ENCODE measurements around the gene ERRFI1.
"Not testable (repeated sequence)": the region's sequence is repeated elsewhere in the genome, so short reads cannot be mapped to it uniquely, and the experiment has no call there.

ERRFI1 gene

DNA sequence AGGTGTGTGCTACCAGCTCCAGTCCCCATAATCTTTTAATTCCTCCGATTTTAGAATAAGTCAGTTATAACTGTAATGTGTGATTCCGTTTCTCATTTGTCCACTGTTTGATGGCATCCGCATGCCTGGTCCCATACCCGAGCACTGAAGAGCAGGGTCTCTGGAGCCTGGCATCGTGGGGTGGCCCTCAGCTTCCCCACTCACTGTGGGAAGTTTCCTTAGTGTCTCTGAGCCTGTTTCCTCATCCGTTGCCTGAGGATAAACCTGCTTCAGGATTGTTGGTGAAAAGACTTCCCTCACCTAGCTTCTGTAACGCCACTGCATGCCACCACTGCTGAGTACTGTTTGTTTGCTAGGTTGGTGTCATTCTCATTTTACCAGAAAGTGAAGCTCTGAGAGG, 45.1 kb downstream of the ERRFI1 start:
- H3K36me3 ChIP-seq (ENCODE audit: insufficient read depth, low read length) = peaks cover 65% of the 10 kb centered on the region
- H3K4me3 ChIP-seq (ENCODE audit: low read length) = no peak overlapping the region
- no peak overlapping the region for H2AFZ ChIP-seq (ENCODE audit: low read depth, low read length)
- H3K27me3 ChIP-seq (ENCODE audit: insufficient read depth, low read length) = no peaks in the 10 kb centered on the region
- H3K4me1 ChIP-seq (ENCODE audit: insufficient read depth, low read length) = peaks cover 4% of the 10 kb centered on the region
- H3K9me3 ChIP-seq (ENCODE audit: low read length) = no peaks in the 10 kb centered on the region

DNA sequence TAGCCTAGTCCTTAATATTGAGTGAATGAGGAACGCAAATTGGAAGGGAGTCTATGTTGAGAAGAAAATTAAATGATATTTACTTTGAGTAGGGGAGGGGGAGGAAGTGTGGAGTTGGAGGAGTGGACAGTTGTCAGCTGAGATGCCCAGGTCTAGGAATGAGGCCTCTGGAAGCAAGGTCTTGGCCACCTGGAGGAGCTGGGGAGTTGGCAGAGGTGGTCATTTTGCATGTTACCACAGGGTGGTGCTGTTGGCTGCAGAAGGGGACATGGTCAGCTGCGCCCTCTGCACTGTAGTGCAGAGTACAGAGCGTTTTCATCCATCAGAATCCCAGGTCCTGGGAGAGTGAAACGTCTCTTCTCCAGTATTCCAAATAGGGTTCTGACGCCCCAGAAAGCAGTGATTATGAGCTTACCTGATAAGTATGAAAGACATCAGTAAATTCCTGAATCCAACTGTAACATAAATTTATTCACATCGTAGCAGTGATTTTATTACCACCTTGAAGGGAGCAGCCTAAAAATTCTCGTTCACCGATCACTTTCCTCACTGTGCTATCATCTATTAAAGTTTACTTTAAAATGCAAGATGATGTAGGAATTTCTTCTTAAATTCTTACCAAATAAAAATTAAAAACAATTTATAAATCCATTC, 50.8 kb downstream of the ERRFI1 start:
- no peaks in the 10 kb centered on the region for H3K4me1 ChIP-seq (ENCODE audit: insufficient read depth, low read length)
- no peak overlapping the region for H3K4me3 ChIP-seq (ENCODE audit: low read length)
- H3K36me3 ChIP-seq (ENCODE audit: insufficient read depth, low read length) = peaks cover 56% of the 10 kb centered on the region
- no peaks in the 10 kb centered on the region for H3K27me3 ChIP-seq (ENCODE audit: insufficient read depth, low read length)
- no peaks in the 10 kb centered on the region for H3K9me3 ChIP-seq (ENCODE audit: low read length)
- no peak overlapping the region for H2AFZ ChIP-seq (ENCODE audit: low read depth, low read length)

DNA sequence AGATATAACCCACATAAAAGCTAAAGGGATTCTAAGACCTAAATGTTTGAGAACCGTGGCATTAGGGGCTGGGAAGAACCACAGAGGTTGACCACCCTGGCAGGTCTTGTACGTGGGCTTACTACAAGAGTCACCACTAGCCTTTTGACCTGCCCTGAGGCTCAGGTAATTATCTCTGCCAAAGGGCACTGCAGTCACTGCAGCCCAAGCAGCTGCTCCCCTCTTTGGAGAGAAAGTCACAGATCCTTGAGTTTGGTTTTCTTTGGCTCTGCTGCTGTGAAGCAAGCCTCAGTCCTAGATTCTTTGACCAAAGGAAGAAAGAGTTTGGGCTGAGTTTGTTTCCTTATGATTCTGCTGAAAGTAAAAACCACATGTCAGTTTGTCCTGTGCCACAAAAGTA, 53.0 kb downstream of the ERRFI1 start:
- Histone ChIP-seq H3K4me3 (ENCODE audit: low read length) (no peak overlapping the region), H2AFZ (ENCODE audit: low read depth, low read length) (no peak overlapping the region), H3K4me1 (ENCODE audit: insufficient read depth, low read length) (no peaks in the 10 kb centered on the region), H3K27me3 (ENCODE audit: insufficient read depth, low read length) (no peaks in the 10 kb centered on the region), H3K9me3 (ENCODE audit: low read length) (no peaks in the 10 kb centered on the region), H3K36me3 (ENCODE audit: insufficient read depth, low read length) (peaks cover 55% of the 10 kb centered on the region)

DNA sequence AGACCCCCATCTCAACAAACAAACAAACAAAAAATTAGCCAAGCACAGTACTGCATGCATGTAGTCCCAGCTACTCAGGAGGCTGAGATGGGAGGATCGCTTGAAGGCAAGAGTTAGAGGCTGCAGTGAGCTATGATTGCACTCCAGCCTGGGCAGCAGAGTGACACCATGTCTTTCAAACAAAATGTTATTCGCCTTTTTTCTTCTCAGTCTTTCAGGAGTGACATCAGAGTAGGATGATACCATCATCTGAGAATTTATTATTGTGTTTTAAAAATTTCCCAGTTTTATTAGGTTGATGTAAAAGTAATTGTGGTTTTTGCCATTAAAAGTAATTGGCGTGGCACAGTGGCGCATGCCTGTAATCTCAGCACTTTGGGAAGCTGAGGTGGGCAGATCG, 53.8 kb downstream of the ERRFI1 start:
- Histone ChIP-seq H3K36me3 (ENCODE audit: insufficient read depth, low read length) (peaks cover 58% of the 10 kb centered on the region), H3K27me3 (ENCODE audit: insufficient read depth, low read length) (no peaks in the 10 kb centered on the region), H2AFZ (ENCODE audit: low read depth, low read length) (no peak overlapping the region), H3K4me1 (ENCODE audit: insufficient read depth, low read length) (no peaks in the 10 kb centered on the region), H3K9me3 (ENCODE audit: low read length) (no peaks in the 10 kb centered on the region), H3K4me3 (ENCODE audit: low read length) (no peak overlapping the region)

DNA sequence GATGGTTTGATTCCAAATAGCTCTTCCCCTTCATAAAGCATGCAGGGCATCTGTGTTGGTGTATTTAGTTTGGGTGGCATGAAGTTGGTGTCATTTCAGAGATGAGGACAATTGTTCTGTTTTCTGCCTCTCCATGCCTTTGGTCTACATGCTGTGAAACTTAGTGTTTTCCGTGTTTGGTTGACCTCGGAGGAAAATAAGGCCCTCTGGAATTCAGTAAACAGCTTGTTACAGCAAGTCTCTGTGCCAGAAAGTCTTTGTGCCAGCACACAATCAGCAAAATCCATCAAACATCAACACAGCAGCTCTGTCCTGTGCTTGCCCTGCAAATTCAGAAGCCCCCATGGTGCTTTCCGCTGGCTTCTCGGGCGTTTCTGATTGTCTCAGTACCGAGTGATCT, 55.1 kb downstream of the ERRFI1 start:
- Histone ChIP-seq H3K9me3 (ENCODE audit: low read length) (no peaks in the 10 kb centered on the region), H3K36me3 (ENCODE audit: insufficient read depth, low read length) (peaks cover 62% of the 10 kb centered on the region), H3K4me1 (ENCODE audit: insufficient read depth, low read length) (no peaks in the 10 kb centered on the region), H3K27me3 (ENCODE audit: insufficient read depth, low read length) (no peaks in the 10 kb centered on the region), H2AFZ (ENCODE audit: low read depth, low read length) (no peak overlapping the region), H3K4me3 (ENCODE audit: low read length) (no peak overlapping the region)

DNA sequence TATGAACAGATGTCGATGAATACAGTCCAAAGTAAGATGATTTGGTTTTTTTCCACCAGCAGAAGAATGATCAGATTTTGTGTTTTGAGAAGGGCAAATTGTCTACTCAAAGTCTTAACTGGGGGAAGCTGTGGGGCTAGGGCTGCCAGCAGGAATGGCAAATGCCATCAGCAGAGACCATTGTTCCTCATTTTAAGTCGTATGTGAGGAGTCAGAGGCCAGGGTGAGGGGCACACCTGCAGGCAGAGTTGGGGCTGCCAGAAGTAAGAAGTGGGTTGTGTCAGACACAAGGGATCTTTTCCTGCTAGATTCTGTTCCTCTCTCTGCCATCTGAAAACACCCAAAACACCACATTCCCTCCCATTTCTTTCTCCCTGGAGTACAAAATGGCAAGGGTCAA, 55.9 kb downstream of the ERRFI1 start:
- no peaks in the 10 kb centered on the region for H3K4me1 ChIP-seq (ENCODE audit: insufficient read depth, low read length)
- H3K4me3 ChIP-seq (ENCODE audit: low read length) = no peak overlapping the region
- H2AFZ ChIP-seq (ENCODE audit: low read depth, low read length) = no peak overlapping the region
- H3K36me3 ChIP-seq (ENCODE audit: insufficient read depth, low read length) = peaks cover 67% of the 10 kb centered on the region
- H3K27me3 ChIP-seq (ENCODE audit: insufficient read depth, low read length) = no peaks in the 10 kb centered on the region
- no peaks in the 10 kb centered on the region for H3K9me3 ChIP-seq (ENCODE audit: low read length)

DNA sequence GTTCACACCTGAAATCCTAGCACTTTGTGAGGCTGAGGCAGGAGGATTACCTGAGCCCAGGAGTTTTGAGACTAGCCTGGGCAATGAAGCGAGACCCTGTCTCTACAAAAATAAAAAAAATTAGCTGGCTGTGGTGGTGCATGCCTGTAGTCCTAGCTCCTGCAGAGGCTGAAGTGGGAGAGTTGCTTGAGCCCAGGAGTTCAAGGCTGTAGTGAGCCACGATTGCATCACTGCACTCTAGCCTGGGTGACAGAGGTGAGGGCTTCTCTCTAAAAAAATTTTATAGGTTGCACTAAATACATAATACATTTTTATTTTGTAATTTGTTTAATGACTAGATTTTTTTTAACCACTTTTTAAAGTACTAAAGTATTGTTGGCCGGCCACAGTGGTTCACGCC, 58.5 kb downstream of the ERRFI1 start:
- Histone ChIP-seq H3K36me3 (ENCODE audit: insufficient read depth, low read length) (peaks cover 76% of the 10 kb centered on the region), H3K9me3 (ENCODE audit: low read length) (no peaks in the 10 kb centered on the region), H3K27me3 (ENCODE audit: insufficient read depth, low read length) (no peaks in the 10 kb centered on the region)

DNA sequence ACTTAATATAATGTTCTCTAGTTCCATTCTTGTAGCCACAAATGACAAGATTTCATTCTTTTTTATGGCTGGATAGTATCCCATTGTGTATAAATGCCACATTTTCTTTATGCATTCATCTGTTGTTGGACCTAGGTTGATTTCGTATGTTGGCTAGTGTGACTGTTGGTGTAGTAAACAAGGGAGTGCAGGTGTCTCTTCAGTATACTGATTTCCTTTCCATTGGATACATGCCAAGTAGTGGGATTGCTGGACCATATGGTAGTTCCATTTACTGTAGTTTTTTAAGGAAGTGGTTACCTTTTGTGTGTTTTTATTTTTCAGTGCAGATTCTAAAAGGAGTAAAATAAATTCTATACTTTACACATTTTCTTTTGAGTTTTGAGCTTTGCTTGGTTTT, 58.9 kb downstream of the ERRFI1 start:
- H2AFZ ChIP-seq (ENCODE audit: low read depth, low read length) = no peak overlapping the region
- H3K27me3 ChIP-seq (ENCODE audit: insufficient read depth, low read length) = no peaks in the 10 kb centered on the region
- H3K4me1 ChIP-seq (ENCODE audit: insufficient read depth, low read length) = peaks cover 9% of the 10 kb centered on the region
- H3K9me3 ChIP-seq (ENCODE audit: low read length) = no peaks in the 10 kb centered on the region
- peaks cover 74% of the 10 kb centered on the region for H3K36me3 ChIP-seq (ENCODE audit: insufficient read depth, low read length)
- H3K4me3 ChIP-seq (ENCODE audit: low read length) = no peak overlapping the region

More for the DNA sequence above, 58.5 kb downstream of the ERRFI1 start:
- H2AFZ ChIP-seq (ENCODE audit: low read depth, low read length) = no peak overlapping the region
- no peak overlapping the region for H3K4me3 ChIP-seq (ENCODE audit: low read length)
- H3K4me1 ChIP-seq (ENCODE audit: insufficient read depth, low read length) = peaks cover 5% of the 10 kb centered on the region

DNA sequence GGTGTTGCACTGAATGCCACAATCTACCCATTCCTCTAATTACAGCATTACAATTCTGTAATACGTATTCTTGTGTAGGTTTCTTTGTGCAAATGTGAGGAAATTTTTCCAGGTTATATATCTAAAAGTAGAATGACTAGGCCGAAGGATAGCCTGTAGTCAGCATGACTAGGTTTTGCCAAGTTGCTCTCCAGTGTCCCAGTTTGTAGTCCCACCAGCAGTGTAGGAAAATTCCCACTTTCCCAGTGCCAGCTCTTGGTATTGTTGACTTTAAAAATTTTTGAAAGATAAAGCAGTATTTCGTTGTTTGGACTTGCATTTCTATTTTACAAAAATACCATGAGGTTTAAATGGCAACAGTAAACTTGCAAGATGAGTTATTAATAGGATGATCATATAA, 61.6 kb downstream of the ERRFI1 start:
- no peak overlapping the region for H3K4me3 ChIP-seq (ENCODE audit: low read length)
- peaks cover 51% of the 10 kb centered on the region for H3K36me3 ChIP-seq (ENCODE audit: insufficient read depth, low read length)
- H2AFZ ChIP-seq (ENCODE audit: low read depth, low read length) = no peak overlapping the region
- peaks cover 15% of the 10 kb centered on the region for H3K4me1 ChIP-seq (ENCODE audit: insufficient read depth, low read length)
- no peaks in the 10 kb centered on the region for H3K27me3 ChIP-seq (ENCODE audit: insufficient read depth, low read length)
- no peaks in the 10 kb centered on the region for H3K9me3 ChIP-seq (ENCODE audit: low read length)

DNA sequence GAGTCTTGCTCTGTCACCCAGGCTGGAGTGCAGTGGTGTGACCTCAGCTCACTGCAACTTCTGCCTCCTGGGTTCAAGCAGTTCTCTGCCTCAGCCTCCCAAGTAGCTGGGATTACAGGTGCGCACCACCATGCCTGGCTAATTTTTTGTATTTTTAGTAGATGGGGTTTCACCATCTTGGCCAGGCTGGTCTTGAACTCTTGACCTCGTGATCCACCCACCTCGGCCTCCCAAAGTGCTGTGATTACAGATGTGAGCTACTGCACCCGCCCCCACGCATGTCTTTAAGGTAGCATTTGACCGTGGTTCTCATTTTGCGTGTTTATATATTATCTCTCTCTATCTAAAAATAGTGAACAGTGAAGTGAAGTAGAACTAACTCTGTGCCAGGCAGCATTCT, 62.3 kb downstream of the ERRFI1 start:
- not testable (repeated sequence) for H3K9me3 ChIP-seq (ENCODE audit: low read length); H3K4me3 ChIP-seq (ENCODE audit: low read length); H3K27me3 ChIP-seq (ENCODE audit: insufficient read depth, low read length); H2AFZ ChIP-seq (ENCODE audit: low read depth, low read length)
- Histone ChIP-seq H3K4me1 (ENCODE audit: insufficient read depth, low read length) (peaks cover 15% of the 10 kb centered on the region), H3K36me3 (ENCODE audit: insufficient read depth, low read length) (peaks cover 46% of the 10 kb centered on the region)

DNA sequence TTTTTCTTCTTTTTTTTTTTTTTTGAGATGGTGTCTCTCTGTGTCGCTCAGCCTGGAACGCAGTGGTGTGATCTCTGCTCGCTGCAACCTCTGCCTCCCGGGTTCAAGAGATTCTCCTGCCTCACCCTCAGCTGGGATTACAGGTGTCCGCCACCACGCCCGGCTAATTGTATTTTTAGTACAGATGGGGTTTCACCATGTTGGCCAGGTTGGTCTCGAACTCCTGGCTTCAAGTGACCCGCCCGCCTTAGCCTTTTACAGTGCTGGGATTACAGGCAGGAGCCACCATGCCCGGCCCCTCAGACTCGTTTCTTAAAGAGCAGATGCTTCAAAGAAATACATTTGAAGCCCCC, 62.8 kb downstream of the ERRFI1 start:
- H3K36me3 ChIP-seq (ENCODE audit: insufficient read depth, low read length) = peaks cover 42% of the 10 kb centered on the region

DNA sequence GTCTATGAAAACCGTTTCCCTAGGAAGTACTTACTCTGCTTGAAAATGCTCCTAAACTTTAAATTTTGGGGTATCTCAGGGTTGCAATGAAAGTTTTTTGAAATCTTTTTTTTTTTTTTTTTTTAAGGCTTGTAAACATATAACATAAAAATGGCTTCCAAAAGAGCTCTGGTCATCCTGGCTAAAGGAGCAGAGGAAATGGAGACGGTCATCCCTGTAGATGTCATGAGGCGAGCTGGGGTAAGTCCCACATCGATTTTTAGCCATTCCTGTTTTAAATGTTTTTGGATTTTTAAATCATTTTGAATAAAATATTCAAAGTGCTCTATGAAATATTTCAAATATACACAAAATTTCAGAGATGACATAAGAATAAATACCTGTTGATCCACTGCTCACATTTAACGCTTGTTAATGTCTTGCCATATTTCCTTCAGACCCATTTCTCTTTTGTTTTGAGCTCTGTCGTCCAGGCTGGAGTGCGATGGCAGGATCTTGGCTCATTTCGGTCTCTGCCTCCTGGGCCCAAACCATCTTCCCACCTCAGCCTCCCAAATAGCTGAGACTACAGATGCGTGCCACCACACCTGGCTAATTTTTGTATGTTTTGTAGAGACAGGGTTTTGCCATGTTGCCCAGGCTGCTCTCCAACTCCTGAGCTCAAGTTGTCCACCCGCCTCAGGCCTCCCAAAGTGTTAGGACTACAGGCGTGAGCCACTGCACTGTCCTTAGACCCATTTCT, 63.3 kb downstream of the ERRFI1 start:
- Histone ChIP-seq H3K4me1 (ENCODE audit: insufficient read depth, low read length) (peaks cover 15% of the 10 kb centered on the region), H3K36me3 (ENCODE audit: insufficient read depth, low read length) (peaks cover 39% of the 10 kb centered on the region), H3K27me3 (ENCODE audit: insufficient read depth, low read length) (no peaks in the 10 kb centered on the region), H2AFZ (ENCODE audit: low read depth, low read length) (no peak overlapping the region), H3K9me3 (ENCODE audit: low read length) (no peaks in the 10 kb centered on the region), H3K4me3 (ENCODE audit: low read length) (peak overlapping the region; percentile 82)

More for the DNA sequence above, 62.8 kb downstream of the ERRFI1 start:
- not testable (repeated sequence) for H3K9me3 ChIP-seq (ENCODE audit: low read length); H3K4me3 ChIP-seq (ENCODE audit: low read length); H2AFZ ChIP-seq (ENCODE audit: low read depth, low read length); H3K27me3 ChIP-seq (ENCODE audit: insufficient read depth, low read length)
- peaks cover 15% of the 10 kb centered on the region for H3K4me1 ChIP-seq (ENCODE audit: insufficient read depth, low read length)

DNA sequence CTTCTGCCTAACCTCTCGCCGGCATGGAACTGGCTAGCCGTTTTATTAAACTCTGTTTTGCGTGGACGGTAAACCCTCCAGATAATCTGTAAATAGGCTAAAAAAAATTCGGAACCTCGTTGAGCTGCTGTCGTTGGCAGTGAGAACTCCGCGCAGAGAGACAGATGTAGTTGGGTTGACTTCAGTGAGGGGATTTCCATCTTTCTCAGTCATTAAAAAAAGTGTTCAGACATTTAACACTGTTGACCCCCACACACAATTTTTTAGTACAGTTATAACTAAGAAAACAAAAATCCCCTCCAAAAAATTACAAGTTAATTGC, 64.1 kb downstream of the ERRFI1 start:
- Histone ChIP-seq H3K4me1 (ENCODE audit: insufficient read depth, low read length) (peaks cover 15% of the 10 kb centered on the region), H3K36me3 (ENCODE audit: insufficient read depth, low read length) (peaks cover 31% of the 10 kb centered on the region), H3K27me3 (ENCODE audit: insufficient read depth, low read length) (no peaks in the 10 kb centered on the region)

More for the DNA sequence above, 64.1 kb downstream of the ERRFI1 start:
- Histone ChIP-seq H2AFZ (ENCODE audit: low read depth, low read length) (no peak overlapping the region), H3K4me3 (ENCODE audit: low read length) (peak overlapping the region; percentile 82), H3K9me3 (ENCODE audit: low read length) (no peaks in the 10 kb centered on the region)
